Fibroblast of the aortic adventitia (primary cell): Measurements from ENCODE around the gene ORAI1. TPM values are rescaled to one million over a fixed set of nuclear protein-coding genes. Genes with fewer than 3 reads are reported as not detected.
"Not testable (repeated sequence)": the region's sequence is repeated elsewhere in the genome, so short reads cannot be mapped to it uniquely, and the experiment has no call there.

Source experiments
- DNase-seq: peaks from one replicate; pipeline ENCODE4 v3.0.0-alpha.2; 2010; ENCODE audit warnings: low read depth
- H3K4me3 ChIP-seq: 2 replicates; pipeline ENCODE4 v1.5.1; 2011; ENCODE audit warnings: low read depth, mild to moderate bottlenecking, control low read depth, low read length, moderate library complexity
- total RNA-seq: library from RNA; depleted of rRNA; stranded (reverse); fragments of >200 nt; gene quantifications from 2 replicates; pipeline ENCODE4 v1.2.3, GENCODE V29; 2012; ENCODE audit warnings: low replicate concordance
- TF ChIP-seq, protein P1 (sequence below): IDR thresholded peaks from 2 replicates; pipeline ENCODE4 v1.5.1; 2011; ENCODE audit warnings: mild to moderate bottlenecking, low read length, control low read depth, inconsistent platforms; ENCODE audit not compliant: insufficient read depth

ORAI1 gene
- total RNA-seq, 1 donor = 13.4 TPM

DNA sequence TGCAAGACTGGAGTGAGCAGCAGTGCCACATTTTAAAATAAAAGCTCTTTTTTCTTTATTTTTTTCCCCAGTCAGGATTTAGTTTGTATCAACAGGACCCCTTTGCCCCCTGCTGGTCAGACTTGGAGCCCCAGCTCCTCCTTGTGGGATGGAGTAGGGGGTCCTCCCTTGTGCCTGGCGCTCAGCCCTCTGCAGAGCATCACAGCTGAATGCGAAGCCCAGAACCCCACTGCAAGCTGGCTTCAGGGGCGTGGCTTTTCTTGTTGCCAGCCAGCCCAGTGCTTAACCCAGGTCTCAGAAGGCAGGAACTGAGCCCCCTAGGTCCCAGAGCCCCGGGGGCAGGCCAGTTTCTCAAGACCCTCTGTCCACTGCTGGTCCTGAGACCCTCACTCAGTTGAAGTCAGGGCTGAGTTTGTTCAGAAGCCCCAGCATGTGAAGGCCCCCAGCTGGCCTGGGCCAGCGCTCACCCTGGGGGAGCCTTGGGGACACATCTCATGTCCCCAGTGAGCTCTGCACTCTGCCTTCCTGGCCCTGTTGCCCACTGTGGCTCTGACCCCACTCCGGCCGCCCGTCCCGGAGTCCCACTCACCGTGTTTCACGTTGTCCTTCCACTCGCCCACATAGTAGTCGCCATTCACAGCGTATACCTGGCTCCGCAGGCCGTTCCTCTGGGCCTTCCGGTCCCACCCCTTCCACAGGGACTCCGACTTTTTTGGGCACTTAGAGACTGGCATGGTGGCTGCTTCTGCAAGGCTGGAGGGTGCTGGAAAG is 42.6 kb downstream of the ORAI1 start:
- peak; percentile 49 for DNase-seq
- H3K4me3 ChIP-seq = no peak overlapping the region
- TF ChIP-seq, protein P1, sequence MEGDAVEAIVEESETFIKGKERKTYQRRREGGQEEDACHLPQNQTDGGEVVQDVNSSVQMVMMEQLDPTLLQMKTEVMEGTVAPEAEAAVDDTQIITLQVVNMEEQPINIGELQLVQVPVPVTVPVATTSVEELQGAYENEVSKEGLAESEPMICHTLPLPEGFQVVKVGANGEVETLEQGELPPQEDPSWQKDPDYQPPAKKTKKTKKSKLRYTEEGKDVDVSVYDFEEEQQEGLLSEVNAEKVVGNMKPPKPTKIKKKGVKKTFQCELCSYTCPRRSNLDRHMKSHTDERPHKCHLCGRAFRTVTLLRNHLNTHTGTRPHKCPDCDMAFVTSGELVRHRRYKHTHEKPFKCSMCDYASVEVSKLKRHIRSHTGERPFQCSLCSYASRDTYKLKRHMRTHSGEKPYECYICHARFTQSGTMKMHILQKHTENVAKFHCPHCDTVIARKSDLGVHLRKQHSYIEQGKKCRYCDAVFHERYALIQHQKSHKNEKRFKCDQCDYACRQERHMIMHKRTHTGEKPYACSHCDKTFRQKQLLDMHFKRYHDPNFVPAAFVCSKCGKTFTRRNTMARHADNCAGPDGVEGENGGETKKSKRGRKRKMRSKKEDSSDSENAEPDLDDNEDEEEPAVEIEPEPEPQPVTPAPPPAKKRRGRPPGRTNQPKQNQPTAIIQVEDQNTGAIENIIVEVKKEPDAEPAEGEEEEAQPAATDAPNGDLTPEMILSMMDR = peak; percentile 67

GRCh38 chr12:121669521-121669900 is 43.2 kb downstream of the ORAI1 start, which contains the start of gene MORN3:
Gene MORN3 (minus strand): TSS chr12:121669654. CDS start chr12:121669483, 171 bp downstream.
- H3K4me3 ChIP-seq = no peak within 1 kb of the TSS
- DNase-seq = no peak
- TF ChIP-seq, protein P1 = no peak

GRCh38 chr12:121673013-121673511 is 46.7 kb downstream of the ORAI1 start:
- H3K4me3 ChIP-seq = no peak overlapping the region

DNA sequence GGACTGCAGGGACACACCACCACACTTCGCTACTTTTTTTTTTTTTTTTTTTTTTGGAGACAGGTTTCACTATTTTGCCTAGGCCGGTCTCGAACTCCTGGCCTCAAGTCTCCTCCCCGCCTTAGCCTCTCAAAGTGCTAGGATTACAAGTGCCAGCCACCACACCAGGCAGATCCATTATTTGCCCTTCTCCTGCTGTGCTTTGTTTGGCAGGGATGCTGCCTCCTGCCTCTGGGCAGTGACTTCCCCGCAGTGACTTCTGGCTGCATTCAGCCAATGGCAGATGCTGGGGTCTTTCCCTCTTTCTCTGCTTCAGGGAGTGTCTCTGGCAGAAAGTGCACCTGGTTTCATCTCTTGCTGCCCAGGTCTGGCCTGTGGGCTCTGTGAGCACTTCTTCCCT is 49.9 kb downstream of the ORAI1 start:
- H3K4me3 ChIP-seq = no peak overlapping the region
- DNase-seq = no peak
- TF ChIP-seq, protein P1 = no peak

More at GRCh38 chr12:121673013-121673511, 46.7 kb downstream of the ORAI1 start:
- TF ChIP-seq, protein P1 = no peak
- no peak for DNase-seq

GRCh38 chr12:121678305-121678704 is 52.0 kb downstream of the ORAI1 start:
- DNase-seq = no peak

DNA sequence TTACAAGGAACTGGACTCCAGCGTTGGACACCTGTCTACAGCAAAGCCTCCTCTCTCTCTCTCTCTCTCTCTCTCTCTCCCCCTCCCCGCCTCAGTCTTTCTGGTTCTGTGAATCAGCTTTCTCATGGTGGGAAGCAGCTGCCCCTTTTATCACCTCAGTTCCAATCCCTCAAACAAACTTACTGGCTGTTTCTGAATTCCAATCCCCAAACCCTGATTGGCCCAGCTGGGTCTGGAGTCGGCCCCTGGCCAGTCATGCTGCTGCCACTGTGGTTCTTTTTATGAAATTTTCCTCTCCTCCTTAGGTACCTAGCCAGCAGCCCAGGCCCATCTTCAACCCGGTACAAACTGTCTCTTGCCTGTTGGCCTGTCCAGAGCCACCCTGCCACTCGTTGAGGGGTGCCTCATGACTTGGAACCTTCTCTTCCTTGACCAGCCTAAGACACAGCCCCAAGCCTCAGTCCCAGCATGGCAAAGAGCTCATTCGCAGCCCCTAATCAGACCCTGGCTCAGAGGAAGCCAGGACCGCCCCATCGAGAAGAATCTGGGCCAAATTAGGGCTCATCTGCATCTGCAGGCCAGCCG is 52.5 kb downstream of the ORAI1 start:
- DNase-seq = no peak
- no peak overlapping the region for H3K4me3 ChIP-seq
- TF ChIP-seq, protein P1 = no peak

More at GRCh38 chr12:121678305-121678704, 52.0 kb downstream of the ORAI1 start:
- H3K4me3 ChIP-seq = no peak overlapping the region
- TF ChIP-seq, protein P1 = no peak

DNA sequence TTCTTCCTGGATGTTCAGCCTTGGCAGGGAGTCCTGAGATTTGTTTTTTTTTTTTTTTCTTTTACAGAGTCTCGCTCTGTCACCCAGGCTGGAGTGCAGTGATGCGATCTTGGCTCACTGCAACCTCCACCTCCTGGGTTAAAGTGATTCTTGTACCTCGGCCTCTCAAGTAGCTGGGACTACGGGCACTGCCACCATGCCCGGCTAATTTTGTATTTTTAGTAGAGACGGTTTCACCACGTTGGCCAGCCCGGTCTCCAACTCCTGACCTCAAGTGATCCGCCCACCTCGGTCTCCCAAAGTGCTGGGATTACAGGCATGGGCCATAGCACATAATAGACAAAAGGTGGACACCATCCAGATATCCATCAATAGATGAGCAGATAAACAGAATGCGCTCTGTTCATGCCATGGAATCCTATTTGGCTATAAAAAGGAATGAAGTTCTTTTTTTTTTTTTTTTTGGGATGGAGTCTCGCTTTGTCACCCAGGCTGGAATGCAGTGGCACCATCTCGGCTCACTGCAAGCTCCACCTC is 53.4 kb downstream of the ORAI1 start:
- H3K4me3 ChIP-seq, DNase-seq: not testable (repeated sequence)
